GM18520 (cell line): ENCODE data around the gene CHTOP.
"Not testable (repeated sequence)": the region's sequence is repeated elsewhere in the genome, so short reads cannot be mapped to it uniquely, and the experiment has no call there.

Experiments used
- ATAC-seq: cut with Tn5 transposase; IDR thresholded peaks from one replicate; pipeline ENCODE4 v1.9.1; 2021; ENCODE audit not compliant: unreplicated experiment

CHTOP gene

GRCh38 chr1:153631047-153632022, 2.5 kb upstream of the CHTOP start:
- ATAC-seq: no peak

- ATAC-seq: no peak
These were observed 609 bp upstream of the CHTOP start for GRCh38 chr1:153633161-153633753.

- ATAC-seq: no peak
These were observed 2.0 kb downstream of the CHTOP start for GRCh38 chr1:153635872-153636271.

GRCh38 chr1:153636312-153636711, 2.4 kb downstream of the CHTOP start:
- no peak for ATAC-seq

- ATAC-seq: no peak
These were observed 4.4 kb downstream of the CHTOP start for GRCh38 chr1:153638261-153638660.

GRCh38 chr1:153639280-153639679, 5.4 kb downstream of the CHTOP start:
- ATAC-seq: no peak

- not testable (repeated sequence) for ATAC-seq
These were observed 6.3 kb downstream of the CHTOP start for GRCh38 chr1:153640213-153640612.

GRCh38 chr1:153640861-153641260, 7.0 kb downstream of the CHTOP start:
- ATAC-seq: no peak

- no peak for ATAC-seq
These were observed 8.3 kb downstream of the CHTOP start for GRCh38 chr1:153642161-153642560.

- no peak for ATAC-seq
These were observed 9.2 kb downstream of the CHTOP start for GRCh38 chr1:153643100-153643499.

- ATAC-seq: no peak
These were observed 9.9 kb downstream of the CHTOP start for GRCh38 chr1:153643816-153644215.

- ATAC-seq: no peak
These were observed 12.9 kb downstream of the CHTOP start for GRCh38 chr1:153646672-153647345.

- no peak for ATAC-seq
These were observed 13.5 kb downstream of the CHTOP start for GRCh38 chr1:153647346-153647714.

GRCh38 chr1:153648000-153648643, 14.3 kb downstream of the CHTOP start:
- ATAC-seq: no peak

- ATAC-seq: no peak
These were observed 15.4 kb downstream of the CHTOP start for GRCh38 chr1:153649137-153649862.

- no peak for ATAC-seq
These were observed 16.0 kb downstream of the CHTOP start for GRCh38 chr1:153649863-153650235.

GRCh38 chr1:153651771-153652170, 17.9 kb downstream of the CHTOP start:
- no peak for ATAC-seq

- no peak for ATAC-seq
These were observed 19.1 kb downstream of the CHTOP start for GRCh38 chr1:153652805-153653500.

- no peak for ATAC-seq
These were observed 21.5 kb downstream of the CHTOP start for GRCh38 chr1:153655333-153655732.
